ENCODE data around the gene WDFY3. TPM values are rescaled to one million over a fixed set of nuclear protein-coding genes. Genes with fewer than 3 reads are reported as not detected.

The WDFY3 gene
- polyA plus RNA-seq, 1 of the 3 experiments (the other 2 are of a cell fraction) = 13.8 TPM

DNA sequence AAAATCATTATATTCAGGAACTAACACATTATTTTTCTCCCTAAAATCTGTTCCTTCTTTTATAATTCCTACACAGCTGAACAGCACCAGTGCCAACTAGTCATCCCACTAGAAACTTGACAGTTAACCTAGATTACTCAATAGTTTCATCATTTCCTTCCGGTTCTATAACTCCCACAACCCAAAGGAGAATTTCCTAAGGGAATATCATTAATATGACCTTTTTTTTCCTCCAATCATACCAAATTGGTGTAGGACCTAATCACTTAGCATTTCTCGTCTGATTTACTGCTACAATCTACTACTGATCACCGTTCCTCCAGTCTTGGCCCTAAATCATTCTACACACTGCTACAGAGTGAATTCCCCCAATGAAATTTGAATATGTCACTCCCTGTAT, 45.9 kb downstream of the WDFY3 start:
- H3K4me1 ChIP-seq (ENCODE audit: control insufficient read depth in 1 of 2, insufficient read depth in 2 of 2, low read depth in 1 of 2, low read length in 1 of 2) = peaks cover 3 to 37% of the 10 kb centered on the region in 2 experiments; a peak in 3 of 4 replicates
- no peak for DNase-seq
- TF ChIP-seq CTCF (IDR thresholded peaks at IDR 0.05) (no peak), NFIC (IDR thresholded peaks at IDR 0.05; ENCODE audit: borderline replicate concordance) (peak; percentile 18; the same call in 1 of the 2 replicates)
- TF ChIP-seq, protein P1, sequence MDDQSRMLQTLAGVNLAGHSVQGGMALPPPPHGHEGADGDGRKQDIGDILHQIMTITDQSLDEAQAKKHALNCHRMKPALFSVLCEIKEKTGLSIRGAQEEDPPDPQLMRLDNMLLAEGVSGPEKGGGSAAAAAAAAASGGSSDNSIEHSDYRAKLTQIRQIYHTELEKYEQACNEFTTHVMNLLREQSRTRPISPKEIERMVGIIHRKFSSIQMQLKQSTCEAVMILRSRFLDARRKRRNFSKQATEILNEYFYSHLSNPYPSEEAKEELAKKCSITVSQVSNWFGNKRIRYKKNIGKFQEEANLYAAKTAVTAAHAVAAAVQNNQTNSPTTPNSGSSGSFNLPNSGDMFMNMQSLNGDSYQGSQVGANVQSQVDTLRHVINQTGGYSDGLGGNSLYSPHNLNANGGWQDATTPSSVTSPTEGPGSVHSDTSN (IDR thresholded peaks at IDR 0.05) = 0 out of 2 replicates have a peak, but pooled peaks have one; percentile 8
- H3K9me3 ChIP-seq = no peaks in the 10 kb centered on the region
- POLR2A ChIA-PET = no interaction called here
- 56% methylated on average over 3 of the region's 3 CpGs for WGBS (ENCODE audit: low lambda C conversion rate)
- H3K4me3 ChIP-seq (ENCODE audit: low read depth in 2 of 2, low read length in 1 of 2) = no peak overlapping the region
- CTCF ChIA-PET = no interaction called here
- H3K27ac ChIP-seq (ENCODE audit: low read depth in 2 of 2, low read length in 1 of 2) = peak overlapping the region in 1 of 2 experiments; percentile 86; a peak in 2 of 4 replicates
- H3F3A ChIP-seq (replicated peaks; ENCODE audit: insufficient read depth) = peaks cover 20% of the 10 kb centered on the region
- H2AFZ ChIP-seq (ENCODE audit: low read depth) = no peak overlapping the region; the same call in 1 of the 2 replicates
- H3K27me3 ChIP-seq (ENCODE audit: insufficient read depth) = no peaks in the 10 kb centered on the region
- no peaks in the 10 kb centered on the region for H3K9me2 ChIP-seq
- peaks cover 0 to 19% of the 10 kb centered on the region in 2 experiments for H3K36me3 ChIP-seq (replicated peaks in 1 of 2; ENCODE audit: control insufficient read depth in 1 of 2, insufficient read depth in 2 of 2, low read length in 1 of 2)
- peak overlapping the region; percentile 49; the same call in 1 of the 2 replicates for H3K4me2 ChIP-seq
- H3K9ac ChIP-seq = peak overlapping the region; percentile 13; the same call in 1 of the 2 replicates
- H4K20me1 ChIP-seq (ENCODE audit: insufficient read depth) = no peaks in the 10 kb centered on the region
- H3K79me2 ChIP-seq (ENCODE audit: insufficient read depth) = peaks cover 91% of the 10 kb centered on the region

DNA sequence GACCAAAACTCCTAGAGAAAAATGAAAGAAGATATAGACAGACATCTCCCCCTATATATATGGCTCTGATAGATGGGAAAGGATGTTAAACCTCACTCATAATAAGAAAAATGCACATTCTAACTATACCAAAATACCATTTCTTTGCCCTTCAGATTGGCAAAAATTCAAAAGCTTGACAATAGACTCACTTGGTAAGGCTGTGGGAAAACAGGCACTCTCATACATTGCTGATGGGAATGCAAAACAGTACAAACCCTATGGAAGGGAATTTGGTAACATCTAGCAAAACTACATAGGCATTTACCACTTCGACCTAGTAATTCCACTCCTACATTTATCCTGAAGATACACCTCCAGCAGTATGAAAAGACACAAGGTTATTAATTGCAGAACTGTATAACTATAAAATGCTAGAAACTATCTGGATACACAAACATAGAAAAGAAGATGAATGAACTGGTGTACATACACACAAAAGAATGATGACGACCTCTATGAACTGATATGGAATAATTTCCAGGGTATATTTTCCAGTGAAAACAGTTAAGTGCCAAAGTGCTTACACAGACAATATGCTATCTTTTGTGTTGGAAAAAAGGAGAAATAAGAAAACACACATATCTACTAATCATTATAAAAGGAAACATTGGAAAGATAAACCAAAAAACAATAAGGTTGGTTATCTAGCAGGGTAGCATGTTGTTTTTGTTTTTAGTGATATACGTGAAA, 48.5 kb downstream of the WDFY3 start:
- Histone ChIP-seq H2AFZ (ENCODE audit: low read depth) (no peak overlapping the region), H3K4me1 (ENCODE audit: control insufficient read depth in 1 of 2, insufficient read depth in 2 of 2, low read depth in 1 of 2, low read length in 1 of 2) (peaks cover 3 to 43% of the 10 kb centered on the region in 2 experiments; a peak in 3 of 4 replicates), H3K9me2 (no peaks in the 10 kb centered on the region), H3K79me2 (ENCODE audit: insufficient read depth) (peaks cover 97% of the 10 kb centered on the region), H3K4me2 (peak overlapping the region; percentile 39), H4K20me1 (ENCODE audit: insufficient read depth) (no peaks in the 10 kb centered on the region), H3K4me3 (ENCODE audit: low read depth in 2 of 2, low read length in 1 of 2) (no peak overlapping the region), H3K9ac (no peak overlapping the region), H3K36me3 (replicated peaks in 1 of 2; ENCODE audit: control insufficient read depth in 1 of 2, insufficient read depth in 2 of 2, low read length in 1 of 2) (peaks cover 3 to 29% of the 10 kb centered on the region in 2 experiments), H3K9me3 (no peaks in the 10 kb centered on the region), H3K27ac (ENCODE audit: low read depth in 2 of 2, low read length in 1 of 2) (peak overlapping the region; percentile 40 to 82; a peak in 2 of 4 replicates), H3F3A (replicated peaks; ENCODE audit: insufficient read depth) (peaks cover 20% of the 10 kb centered on the region), H3K27me3 (ENCODE audit: insufficient read depth) (no peaks in the 10 kb centered on the region)
- ChIA-PET POLR2A (no interaction called here), CTCF (interaction anchor here (0.6 to 1.0 kb wide), 2 partner anchors 29 to 44 kb away, joined by 3 read pairs; no protein-coding TSS in a partner anchor)
- no peak for TF ChIP-seq TAF1 (IDR thresholded peaks at IDR 0.05; ENCODE audit: borderline replicate concordance, low read depth, low read length)
- no peak for TF ChIP-seq FOXM1 (IDR thresholded peaks at IDR 0.05; ENCODE audit: low read depth)
- TF ChIP-seq FOXJ3 (CRISPR knock-in tag; IDR thresholded peaks at IDR 0.05) = no peak
- TF ChIP-seq, protein P2, sequence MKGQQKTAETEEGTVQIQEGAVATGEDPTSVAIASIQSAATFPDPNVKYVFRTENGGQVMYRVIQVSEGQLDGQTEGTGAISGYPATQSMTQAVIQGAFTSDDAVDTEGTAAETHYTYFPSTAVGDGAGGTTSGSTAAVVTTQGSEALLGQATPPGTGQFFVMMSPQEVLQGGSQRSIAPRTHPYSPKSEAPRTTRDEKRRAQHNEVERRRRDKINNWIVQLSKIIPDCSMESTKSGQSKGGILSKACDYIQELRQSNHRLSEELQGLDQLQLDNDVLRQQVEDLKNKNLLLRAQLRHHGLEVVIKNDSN (IDR thresholded peaks at IDR 0.05; ENCODE audit: borderline replicate concordance, low read depth) = no peak
- 0 out of 2 replicates have a peak, but pooled peaks have one; percentile 7 for TF ChIP-seq NFIC (IDR thresholded peaks at IDR 0.05; ENCODE audit: borderline replicate concordance)
- no peak for DNase-seq
- WGBS (ENCODE audit: low lambda C conversion rate) = 90% methylated on average over 3 of the region's 3 CpGs

Measured in SK-N-SH (cell line).